CD14-positive monocyte (primary cell): ENCODE results near the gene SUSD1. TPM values are rescaled to one million over a fixed set of nuclear protein-coding genes. Genes with fewer than 3 reads are reported as not detected.
A peak's percentile ranks its signal among the peaks of the same experiment; 100 is the strongest.

Experiments used
- DNase-seq, 3 donors: peaks; one replicate each; pipeline ENCODE4 v3.0.0-alpha.2; 2011 to 2022
- H2AFZ ChIP-seq: 2 replicates; pipeline ENCODE4 v1.6.0; 2012; ENCODE audit warnings: mild to moderate bottlenecking, low read depth, low read length, inconsistent platforms; ENCODE audit not compliant: insufficient read depth, poor library complexity, severe bottlenecking
- H3K27ac ChIP-seq, 2 donors: 1 replicate in 1 of 2; 2 replicates in 1 of 2; pipeline ENCODE4 v1.5.1; 2012 to 2013; ENCODE audit warnings: low read length in 2 of 2, control low read depth in 1 of 2, inconsistent platforms in 1 of 2, low read depth in 1 of 2, mild to moderate bottlenecking in 1 of 2
- H3K27me3 ChIP-seq, 2 donors: one replicate each; pipeline versions ENCODE4 v1.6.0 to v1.6.1; 2011 to 2013; ENCODE audit warnings: low read length in 2 of 2; ENCODE audit not compliant: control insufficient read depth in 2 of 2, insufficient read depth in 2 of 2
- H3K36me3 ChIP-seq, 2 donors: replicated peaks in 1 of 2; 1 replicate in 1 of 2; 2 replicates in 1 of 2; pipeline versions ENCODE4 v1.5.1 to v1.6.1; 2012 to 2013; ENCODE audit warnings: low read length in 2 of 2, control low read depth in 1 of 2, inconsistent platforms in 1 of 2, mild to moderate bottlenecking in 1 of 2; ENCODE audit not compliant: insufficient read depth in 2 of 2, control insufficient read depth in 1 of 2
- H3K4me1 ChIP-seq, 2 donors: 1 replicate in 1 of 2; 2 replicates in 1 of 2; pipeline versions ENCODE4 v1.5.1 to v1.6.1; 2012 to 2013; ENCODE audit warnings: low read length in 2 of 2, control low read depth in 1 of 2, inconsistent platforms in 1 of 2, mild to moderate bottlenecking in 1 of 2, moderate library complexity in 1 of 2; ENCODE audit not compliant: insufficient read depth in 2 of 2, control insufficient read depth in 1 of 2
- H3K4me2 ChIP-seq: replicated peaks from 2 replicates; pipeline ENCODE3; 2012; ENCODE audit warnings: low read length, moderate library complexity, mild to moderate bottlenecking; ENCODE audit not compliant: poor library complexity, severe bottlenecking; ENCODE audit errors: extremely low read depth
- H3K4me3 ChIP-seq, 3 experiments: fragments of 200-600 bp in 1 of 3; sonication (generic) in 1 of 3; replicated peaks in 1 of 3; 1 replicate in 2 of 3; 2 replicates in 1 of 3; pipeline ENCODE4 v1.5.1; 2011 to 2013; ENCODE audit warnings: low read length in 3 of 3, mild to moderate bottlenecking in 3 of 3, control low read depth in 2 of 3, low read depth in 2 of 3, inconsistent platforms in 1 of 3, moderate library complexity in 1 of 3
- H3K79me2 ChIP-seq: 2 replicates; pipeline ENCODE4 v1.6.0; 2012; ENCODE audit warnings: mild to moderate bottlenecking, control low read depth, inconsistent platforms, low read length, moderate library complexity; ENCODE audit not compliant: insufficient read depth
- H3K9ac ChIP-seq: 2 replicates; pipeline ENCODE4 v1.6.0; 2017; ENCODE audit warnings: low read length, mild to moderate bottlenecking; ENCODE audit not compliant: insufficient read depth, poor library complexity, severe bottlenecking
- H3K9me3 ChIP-seq, 2 donors: replicated peaks in 1 of 2; 1 replicate in 1 of 2; 2 replicates in 1 of 2; pipeline versions ENCODE4 v1.5.1 to v1.6.1; 2012 to 2013; ENCODE audit warnings: low read length in 2 of 2, control low read depth in 1 of 2; ENCODE audit not compliant: control insufficient read depth in 1 of 2, insufficient read depth in 1 of 2
- H4K20me1 ChIP-seq: 2 replicates; pipeline ENCODE4 v1.6.0; 2012; ENCODE audit warnings: mild to moderate bottlenecking, low read length, control low read depth, moderate library complexity; ENCODE audit not compliant: insufficient read depth
- H3K27ac Mint-ChIP-seq, 7 donors: one replicate each; pipeline ENCODE4 v1.8.0; 2020; ENCODE audit warnings: mild to moderate bottlenecking in 7 of 7, mixed read lengths in 7 of 7, moderate library complexity in 6 of 7, inconsistent platforms in 2 of 7
- H3K27me3 Mint-ChIP-seq, 3 donors: one replicate each; pipeline ENCODE4 v1.8.0; 2021 to 2022; ENCODE audit warnings: low read depth in 3 of 3, mild to moderate bottlenecking in 3 of 3, mixed read lengths in 3 of 3, moderate library complexity in 3 of 3, inconsistent platforms in 1 of 3
- H3K36me3 Mint-ChIP-seq, 2 donors: one replicate each; pipeline ENCODE4 v1.8.0; 2020; ENCODE audit warnings: mixed read lengths in 2 of 2, inconsistent platforms in 1 of 2, mild to moderate bottlenecking in 1 of 2
- H3K4me1 Mint-ChIP-seq: one replicate; pipeline ENCODE4 v1.8.0; 2020; ENCODE audit warnings: mild to moderate bottlenecking, mixed read lengths
- H3K4me3 Mint-ChIP-seq, 2 donors: one replicate each; pipeline ENCODE4 v1.8.0; 2020; ENCODE audit warnings: mild to moderate bottlenecking in 2 of 2, mixed read lengths in 2 of 2, moderate library complexity in 1 of 2
- H3K9me3 Mint-ChIP-seq, 7 donors: one replicate each; pipeline ENCODE4 v1.8.0; 2020 to 2022; ENCODE audit warnings: mixed read lengths in 7 of 7, mild to moderate bottlenecking in 6 of 7, moderate library complexity in 6 of 7, inconsistent platforms in 2 of 7
- WGBS: methylation state at CpG from one replicate; pipeline ENCODE4 v1.1.5; 2013; ENCODE audit warnings: missing lambda C conversion rate; ENCODE audit not compliant: insufficient coverage; 5-methylcytosine and 5-hydroxymethylcytosine counted together
- intact Hi-C, 2 donors: fragments of 100-400 bp; cut with micrococcal nuclease; formaldehyde crosslinking; loops; one replicate each; pipeline versions ENCODE4 v1.15.0 to v1.15.1; 2023
- polyA plus RNA-seq, 3 donors: library from polyadenylated mRNA; depleted of rRNA in 1 of 3; unstranded in 2 of 3; stranded (reverse) in 1 of 3; fragments of 300-500 nt in 2 of 3; fragments of >200 nt in 1 of 3; fragmentation: Illumina TruSeq in 2 of 3; gene quantifications; 1 replicate in 2 of 3; 2 replicates in 1 of 3; pipeline ENCODE4 v1.2.3, GENCODE V29; 2012 to 2021
- TF ChIP-seq, protein P1 (sequence below): fragments of 200-600 bp; IDR thresholded peaks from one replicate; pipeline ENCODE4 v1.8.0; 2022; ENCODE audit warnings: antibody characterized with exemption, mild to moderate bottlenecking

The SUSD1 gene
- polyA plus RNA-seq, 3 donors: 29.1 to 42.3 (median 30.9) TPM

DNA sequence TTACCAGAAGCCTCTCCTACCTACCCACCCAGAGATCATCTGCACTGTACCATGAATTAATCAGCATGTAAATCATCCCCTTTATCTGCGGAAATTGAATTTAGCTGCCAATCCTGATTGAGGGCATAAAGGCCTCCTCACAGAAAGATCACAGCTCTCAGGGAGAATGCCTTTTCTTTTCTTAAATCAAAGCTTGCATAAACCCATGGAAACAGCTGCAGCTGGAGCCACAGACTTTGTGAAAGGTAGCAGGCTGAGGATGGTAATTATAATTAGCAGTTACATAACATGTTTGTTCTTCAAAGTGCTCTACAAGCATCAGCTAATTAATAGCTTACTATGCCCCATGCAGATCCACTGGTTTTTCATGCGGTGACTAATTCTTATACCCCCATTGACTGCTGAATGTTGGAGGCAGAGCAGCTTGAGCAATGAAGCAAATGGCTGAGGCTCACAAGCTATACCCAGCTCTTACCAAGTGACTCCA, 54.6 kb downstream of the SUSD1 start:
- 100% methylated on average over 2 of the region's 2 CpGs for WGBS
- no peak overlapping the region for H3K27ac ChIP-seq
- intact Hi-C loops: no loop called here

DNA sequence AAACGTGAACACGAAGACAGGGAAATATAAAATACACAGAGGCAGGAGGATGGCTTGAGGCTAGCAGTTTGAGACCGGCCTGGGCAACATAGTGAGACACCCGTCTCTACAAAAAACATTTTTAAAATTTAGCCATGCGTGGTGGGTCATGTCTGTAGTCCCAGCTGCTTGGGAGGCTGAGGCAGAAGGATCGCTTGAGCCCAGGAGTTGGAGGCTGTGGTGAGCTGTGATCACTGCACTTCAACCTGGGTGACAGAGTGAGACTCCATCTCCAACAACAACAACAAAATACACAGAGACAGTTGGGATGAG, 55.1 kb downstream of the SUSD1 start:
- Histone ChIP-seq H3K4me1 (no peaks in the 10 kb centered on the region), H4K20me1 (peaks cover 5% of the 10 kb centered on the region), H3K4me2 (no peak overlapping the region), H3K27ac (no peak overlapping the region), H3K9me3 (no peaks in the 10 kb centered on the region), H3K27me3 (no peaks in the 10 kb centered on the region), H3K36me3 (peaks cover 72 to 99% of the 10 kb centered on the region in 2 donors), H3K79me2 (no peaks in the 10 kb centered on the region), H3K9ac (no peak overlapping the region), H3K4me3 (no peak overlapping the region), H2AFZ (no peak overlapping the region)
- H3K27me3 Mint-ChIP-seq: no peaks in the 10 kb centered on the region
- WGBS: 100% methylated on average over 3 of the region's 6 CpGs
- peaks cover 82 to 90% of the 10 kb centered on the region in 2 donors for H3K36me3 Mint-ChIP-seq
- no peaks in the 10 kb centered on the region for H3K4me1 Mint-ChIP-seq
- DNase-seq: no peak
- H3K4me3 Mint-ChIP-seq: no peak overlapping the region
- H3K27ac Mint-ChIP-seq: peak overlapping the region in 2 of 7 donors; percentile 41 to 63
- TF ChIP-seq, protein P1, sequence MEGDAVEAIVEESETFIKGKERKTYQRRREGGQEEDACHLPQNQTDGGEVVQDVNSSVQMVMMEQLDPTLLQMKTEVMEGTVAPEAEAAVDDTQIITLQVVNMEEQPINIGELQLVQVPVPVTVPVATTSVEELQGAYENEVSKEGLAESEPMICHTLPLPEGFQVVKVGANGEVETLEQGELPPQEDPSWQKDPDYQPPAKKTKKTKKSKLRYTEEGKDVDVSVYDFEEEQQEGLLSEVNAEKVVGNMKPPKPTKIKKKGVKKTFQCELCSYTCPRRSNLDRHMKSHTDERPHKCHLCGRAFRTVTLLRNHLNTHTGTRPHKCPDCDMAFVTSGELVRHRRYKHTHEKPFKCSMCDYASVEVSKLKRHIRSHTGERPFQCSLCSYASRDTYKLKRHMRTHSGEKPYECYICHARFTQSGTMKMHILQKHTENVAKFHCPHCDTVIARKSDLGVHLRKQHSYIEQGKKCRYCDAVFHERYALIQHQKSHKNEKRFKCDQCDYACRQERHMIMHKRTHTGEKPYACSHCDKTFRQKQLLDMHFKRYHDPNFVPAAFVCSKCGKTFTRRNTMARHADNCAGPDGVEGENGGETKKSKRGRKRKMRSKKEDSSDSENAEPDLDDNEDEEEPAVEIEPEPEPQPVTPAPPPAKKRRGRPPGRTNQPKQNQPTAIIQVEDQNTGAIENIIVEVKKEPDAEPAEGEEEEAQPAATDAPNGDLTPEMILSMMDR: no peak
- H3K9me3 Mint-ChIP-seq: peaks cover 0 to 3% (median 0%) of the 10 kb centered on the region in 7 donors
- intact Hi-C loops: no loop called here

More for the DNA sequence above, 54.6 kb downstream of the SUSD1 start:
- Histone ChIP-seq H3K36me3 (peaks cover 70 to 95% of the 10 kb centered on the region in 2 donors), H3K9ac (no peak overlapping the region), H2AFZ (no peak overlapping the region), H3K27me3 (no peaks in the 10 kb centered on the region), H4K20me1 (peaks cover 5% of the 10 kb centered on the region), H3K79me2 (no peaks in the 10 kb centered on the region), H3K4me1 (no peaks in the 10 kb centered on the region), H3K4me2 (no peak overlapping the region), H3K9me3 (no peaks in the 10 kb centered on the region), H3K4me3 (no peak overlapping the region)
- H3K4me1 Mint-ChIP-seq: no peaks in the 10 kb centered on the region
- H3K9me3 Mint-ChIP-seq: peaks cover 0 to 3% (median 0%) of the 10 kb centered on the region in 7 donors
- DNase-seq: no peak
- TF ChIP-seq, protein P1: no peak
- H3K27me3 Mint-ChIP-seq: no peaks in the 10 kb centered on the region
- no peak overlapping the region for H3K4me3 Mint-ChIP-seq
- H3K27ac Mint-ChIP-seq: no peak overlapping the region
- H3K36me3 Mint-ChIP-seq: peaks cover 80 to 88% of the 10 kb centered on the region in 2 donors
